22Rv1 (cell line): ENCODE data around the gene NFATC2.

ENCODE experiments used
- H3K27ac ChIP-seq: fragments of 450-650 bp; 2 replicates; pipeline ENCODE4 v1.5.1; 2017
- CTCF ChIP-seq: fragments of 450-650 bp; IDR thresholded peaks from 2 replicates; pipeline ENCODE4 v1.5.1; 2017; ENCODE audit warnings: mild to moderate bottlenecking
- ZFX ChIP-seq: fragments of 450-650 bp; IDR thresholded peaks from 2 replicates; pipeline ENCODE4 v1.6.1; 2017; ENCODE audit warnings: antibody characterized with exemption, borderline replicate concordance

NFATC2 gene

GRCh38 chr20:51454250-51454865 lies 88.2 kb downstream of the NFATC2 start:
- no peak overlapping the region for H3K27ac ChIP-seq
- TF ChIP-seq CTCF (no peak), ZFX (no peak)

DNA sequence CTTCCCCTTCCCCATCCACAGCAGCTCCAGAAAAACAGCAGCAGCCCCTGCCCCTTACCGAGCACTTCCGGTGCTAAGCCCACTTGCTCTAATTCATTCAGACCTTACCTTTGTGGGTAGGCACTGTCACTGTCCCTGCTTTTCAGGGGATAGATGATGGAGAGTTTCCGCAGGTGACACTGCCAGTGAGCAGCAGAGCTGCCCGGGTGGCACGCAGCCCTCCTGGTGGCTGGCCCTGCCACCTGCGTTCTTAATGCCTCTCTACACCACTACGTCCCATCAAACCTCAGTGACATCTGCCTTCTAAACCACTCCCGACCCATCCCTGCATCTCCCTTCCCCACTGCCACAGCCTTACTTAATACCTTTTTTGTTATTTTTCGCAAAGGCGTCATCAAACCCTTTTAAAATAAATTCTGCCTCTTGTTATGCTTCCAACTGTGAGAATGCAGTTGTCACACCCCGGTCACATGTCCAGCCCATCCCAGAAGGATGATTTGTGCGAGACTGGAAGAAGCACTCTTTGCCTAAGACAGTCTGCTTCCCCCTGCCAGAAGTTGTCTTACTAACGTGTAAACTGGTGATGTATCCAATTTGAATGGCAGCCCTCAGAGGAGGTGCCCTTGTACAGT lies 89.7 kb downstream of the NFATC2 start:
- TF ChIP-seq CTCF (no peak), ZFX (no peak)
- H3K27ac ChIP-seq, result no peak overlapping the region

GRCh38 chr20:51452091-51452613 lies 90.4 kb downstream of the NFATC2 start:
- no peak overlapping the region for H3K27ac ChIP-seq

DNA sequence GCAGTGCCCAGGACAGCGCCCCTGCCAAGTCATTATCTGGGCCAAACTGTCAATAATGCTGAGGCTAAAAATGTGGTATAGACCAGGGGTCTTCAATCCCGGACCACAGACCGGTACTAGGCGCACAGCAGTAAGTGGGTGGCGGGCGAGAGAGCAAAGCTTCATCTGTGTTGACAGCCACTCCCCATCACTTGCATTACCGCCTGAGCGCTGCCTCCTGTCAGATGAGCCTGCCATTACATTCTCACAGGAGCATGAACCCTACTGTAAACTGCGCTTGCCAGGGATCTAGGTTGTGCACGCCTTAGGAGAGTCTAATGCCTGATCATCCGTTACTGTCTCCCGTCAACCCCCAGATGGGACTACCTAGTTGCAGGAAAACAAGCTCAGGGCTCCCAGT lies 91.0 kb downstream of the NFATC2 start:
- TF ChIP-seq ZFX, result no peak
- TF ChIP-seq CTCF, result no peak

More at GRCh38 chr20:51452091-51452613, 90.4 kb downstream of the NFATC2 start:
- TF ChIP-seq CTCF (no peak), ZFX (no peak)

GRCh38 chr20:51450984-51451383 lies 91.5 kb downstream of the NFATC2 start:
- no peak for TF ChIP-seq CTCF
- TF ChIP-seq ZFX, result no peak
- H3K27ac ChIP-seq, result no peak overlapping the region

More for the DNA sequence above, 91.0 kb downstream of the NFATC2 start:
- H3K27ac ChIP-seq, result no peak overlapping the region

DNA sequence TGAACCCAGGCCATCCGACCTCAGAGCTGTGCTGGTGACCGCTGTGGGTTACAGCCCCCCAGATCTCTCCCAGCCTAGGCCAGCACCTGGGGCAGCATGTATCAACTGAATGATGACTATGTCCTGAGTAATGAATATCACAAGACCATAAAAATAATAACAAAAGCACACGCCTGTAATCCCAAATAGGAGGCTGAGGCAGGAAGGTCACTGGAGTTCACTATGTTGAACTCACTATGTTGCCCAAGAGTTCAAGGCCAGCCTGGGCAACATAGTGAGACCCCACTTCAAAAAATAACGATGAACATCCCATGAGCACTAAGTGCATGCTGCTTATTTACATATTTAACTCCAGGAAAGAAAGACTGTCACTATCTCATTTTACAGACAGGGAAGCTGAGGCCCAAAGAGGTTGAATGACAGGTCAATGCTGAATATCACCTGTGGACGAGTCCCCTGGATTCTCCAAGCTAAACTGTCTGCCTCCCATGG lies 92.3 kb downstream of the NFATC2 start:
- TF ChIP-seq ZFX (no peak), CTCF (no peak)
- no peak overlapping the region for H3K27ac ChIP-seq
